Measurements from ENCODE around the gene PPP1R12B.

GRCh38 chr1:202310071-202310725, 38.3 kb upstream of the PPP1R12B start:
- TF ChIP-seq CTCF (conservative IDR thresholded peaks at IDR 0.05; ENCODE audit: low read length) (no peak), EZH2phosphoT487 (IDR thresholded peaks at IDR 0.05; ENCODE audit: borderline replicate concordance, low read depth, low read length) (no peak)

Measured in OCI-LY7 (cell line).